ENCODE measurements around the gene SF3A1.

The SF3A1 gene

DNA sequence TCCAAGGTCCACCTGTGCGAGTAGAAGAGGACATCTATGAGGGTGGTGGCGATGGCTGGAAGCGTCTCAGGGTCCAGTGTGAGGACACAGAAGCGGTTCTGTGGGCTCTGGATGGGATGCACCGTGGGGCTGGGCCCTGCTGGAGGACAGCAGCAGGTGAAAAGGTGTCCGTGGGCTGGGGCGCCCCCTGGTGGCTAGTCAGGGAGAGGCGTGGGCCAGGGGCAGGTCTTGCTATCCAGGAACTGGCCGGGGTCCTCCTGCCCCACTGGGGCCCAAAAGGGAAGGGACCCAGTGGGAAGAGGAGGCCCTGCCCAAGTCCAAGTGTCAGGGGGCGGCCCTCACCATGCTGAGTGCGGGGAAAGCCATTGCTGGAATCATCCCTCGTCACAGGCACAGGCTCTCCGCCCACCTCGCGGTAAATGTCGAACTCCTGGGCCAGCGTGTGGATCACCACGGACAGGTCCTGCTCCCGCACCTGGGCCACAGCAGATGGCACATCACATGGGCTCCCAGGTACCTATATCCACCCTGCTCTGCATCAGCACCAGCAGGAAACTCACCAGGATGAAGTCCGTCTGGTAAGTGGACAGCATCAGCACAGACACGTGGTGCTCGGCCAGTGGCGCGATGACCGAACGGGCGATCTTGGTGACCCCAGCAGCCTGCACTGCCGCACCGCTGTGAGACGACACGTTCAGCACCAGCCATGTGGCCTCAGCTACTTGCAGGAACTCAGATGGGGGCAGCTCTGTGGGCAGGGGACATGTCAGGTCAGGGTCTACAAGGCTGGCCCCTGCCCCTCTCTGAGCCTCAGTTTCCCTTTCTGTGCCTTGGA, 69.7 kb downstream of the SF3A1 start:
- Histone ChIP-seq H3K36me3 (ENCODE audit: control insufficient read depth, insufficient read depth, low read length) (peaks cover 6% of the 10 kb centered on the region), H3K4me3 (ENCODE audit: extremely low read depth, insufficient read depth, low read length, poor library complexity, severe bottlenecking) (no peak overlapping the region), H3K9me3 (ENCODE audit: control insufficient read depth, low read length) (no peaks in the 10 kb centered on the region), H3K27ac (ENCODE audit: low read depth, low read length, severe bottlenecking) (no peak overlapping the region), H3K4me1 (ENCODE audit: control insufficient read depth, insufficient read depth, low read length, poor library complexity, severe bottlenecking) (peaks cover 25% of the 10 kb centered on the region)
- 70 to 72% methylated on average over 30 of the region's 31 CpGs for WGBS, 2 experiments (ENCODE audit: insufficient coverage in 2 of 2)

DNA sequence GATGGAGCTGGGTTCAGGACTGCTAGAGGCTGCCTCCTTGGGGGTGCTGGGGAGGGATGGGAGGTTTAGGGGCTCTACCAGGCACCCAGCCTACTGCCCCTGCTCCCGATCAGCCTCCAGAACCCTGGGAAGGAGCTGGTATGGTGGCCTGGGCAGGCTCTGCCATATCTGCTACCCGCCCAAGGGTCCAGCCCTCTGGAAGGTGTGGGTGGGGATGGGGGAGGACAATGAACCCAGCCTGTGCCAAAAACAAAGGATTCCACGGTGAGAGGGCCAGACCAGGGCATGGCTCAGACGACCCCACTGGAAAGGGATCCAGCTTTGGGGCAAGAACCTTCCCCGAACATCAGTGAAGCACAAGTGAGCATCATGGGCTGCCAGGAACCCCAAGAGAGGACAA, 70.4 kb downstream of the SF3A1 start:
- no peak overlapping the region for H3K27ac ChIP-seq (ENCODE audit: low read depth, low read length, severe bottlenecking)
- no peak overlapping the region for H3K4me3 ChIP-seq (ENCODE audit: extremely low read depth, insufficient read depth, low read length, poor library complexity, severe bottlenecking)
- no peaks in the 10 kb centered on the region for H3K36me3 ChIP-seq (ENCODE audit: control insufficient read depth, insufficient read depth, low read length)
- H3K4me1 ChIP-seq (ENCODE audit: control insufficient read depth, insufficient read depth, low read length, poor library complexity, severe bottlenecking), result peaks cover 22% of the 10 kb centered on the region
- H3K9me3 ChIP-seq (ENCODE audit: control insufficient read depth, low read length), result no peaks in the 10 kb centered on the region
- 88 to 95% methylated on average over 5 of the region's 5 CpGs for WGBS, 2 experiments (ENCODE audit: insufficient coverage in 2 of 2)

DNA sequence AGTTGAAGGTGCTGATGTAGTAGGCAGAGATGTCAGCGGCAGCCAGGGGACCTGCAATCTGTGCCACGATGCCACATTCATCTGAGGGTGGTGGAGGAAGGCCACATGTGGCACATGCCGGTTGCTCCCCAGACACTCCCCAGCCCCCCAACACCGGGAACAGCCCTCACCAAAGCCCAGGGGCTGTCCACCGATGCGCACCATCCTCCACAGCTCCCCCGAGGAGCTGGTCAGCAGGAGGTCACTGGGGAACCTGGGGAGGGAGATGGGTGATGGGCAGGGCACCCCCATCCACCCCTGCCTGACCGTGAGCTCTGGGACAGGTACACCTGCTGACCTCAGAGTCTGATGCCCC, 70.9 kb downstream of the SF3A1 start:
- H3K27ac ChIP-seq (ENCODE audit: low read depth, low read length, severe bottlenecking), result no peak overlapping the region
- H3K4me3 ChIP-seq (ENCODE audit: extremely low read depth, insufficient read depth, low read length, poor library complexity, severe bottlenecking), result no peak overlapping the region
- peaks cover 17% of the 10 kb centered on the region for H3K4me1 ChIP-seq (ENCODE audit: control insufficient read depth, insufficient read depth, low read length, poor library complexity, severe bottlenecking)
- H3K36me3 ChIP-seq (ENCODE audit: control insufficient read depth, insufficient read depth, low read length), result no peaks in the 10 kb centered on the region
- H3K9me3 ChIP-seq (ENCODE audit: control insufficient read depth, low read length), result no peaks in the 10 kb centered on the region
- 86% methylated on average over 4 to 7 of the region's 8 CpGs for WGBS, 2 experiments (ENCODE audit: insufficient coverage in 2 of 2)

DNA sequence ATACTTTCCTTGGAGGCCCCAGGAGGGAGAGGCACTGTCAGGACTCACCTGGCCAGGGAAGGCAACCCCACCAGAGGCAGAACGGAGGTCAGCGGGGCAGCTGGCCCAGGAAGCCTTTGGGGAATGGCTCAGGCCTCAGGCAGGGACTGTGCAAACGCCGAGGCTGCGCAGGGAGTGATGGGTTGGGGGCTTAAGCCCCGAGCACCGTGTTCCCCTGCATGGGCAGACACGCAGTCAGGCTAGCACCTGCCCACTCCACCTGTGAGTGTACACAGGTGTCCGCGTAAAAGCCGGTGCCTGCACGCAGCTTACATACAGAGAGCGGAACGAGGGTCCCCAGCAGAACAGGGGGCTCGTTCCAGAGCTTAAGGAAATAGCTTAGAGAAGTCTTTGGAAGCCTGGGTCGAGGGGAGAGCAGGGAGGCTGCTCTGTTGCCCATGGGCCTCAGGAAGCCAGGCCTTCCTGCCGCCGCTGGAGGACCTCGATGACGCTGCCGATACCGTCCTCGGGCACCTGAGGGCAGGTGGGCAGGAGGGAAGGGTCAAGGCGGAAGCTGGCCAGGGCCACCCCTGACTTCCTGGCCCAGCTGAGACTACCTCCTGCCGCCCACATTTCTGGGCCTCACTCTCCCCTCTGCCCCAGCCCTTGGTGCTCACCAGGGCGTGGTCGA, 71.4 kb downstream of the SF3A1 start:
- no peaks in the 10 kb centered on the region for H3K36me3 ChIP-seq (ENCODE audit: control insufficient read depth, insufficient read depth, low read length)
- H3K4me1 ChIP-seq (ENCODE audit: control insufficient read depth, insufficient read depth, low read length, poor library complexity, severe bottlenecking), result peaks cover 12% of the 10 kb centered on the region
- H3K27ac ChIP-seq (ENCODE audit: low read depth, low read length, severe bottlenecking), result no peak overlapping the region
- 94% methylated on average over 15 to 19 of the region's 27 CpGs for WGBS, 2 experiments (ENCODE audit: insufficient coverage in 2 of 2)
- H3K4me3 ChIP-seq (ENCODE audit: extremely low read depth, insufficient read depth, low read length, poor library complexity, severe bottlenecking), result no peak overlapping the region
- H3K9me3 ChIP-seq (ENCODE audit: control insufficient read depth, low read length), result no peaks in the 10 kb centered on the region

DNA sequence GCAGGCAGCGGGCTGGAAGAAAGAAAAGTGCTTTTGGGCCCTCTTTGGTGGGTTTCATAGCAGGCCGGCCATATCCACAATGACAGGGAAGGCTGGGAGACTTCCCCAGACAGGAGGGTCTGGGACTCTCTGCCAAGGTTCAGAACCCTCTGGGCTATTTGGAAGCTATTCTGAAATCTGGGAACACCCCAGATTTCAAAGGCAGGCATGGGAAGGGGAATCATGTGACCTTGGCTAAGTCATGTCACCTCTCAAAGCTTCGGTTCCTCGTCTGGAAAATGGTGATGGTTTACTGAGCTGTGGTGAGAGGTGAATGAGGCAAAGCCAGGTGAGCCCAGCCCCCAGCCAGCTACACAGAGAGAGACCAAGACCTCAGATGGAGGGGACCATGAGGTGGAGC, 72.0 kb downstream of the SF3A1 start:
- Histone ChIP-seq H3K4me3 (ENCODE audit: extremely low read depth, insufficient read depth, low read length, poor library complexity, severe bottlenecking) (no peak overlapping the region), H3K27ac (ENCODE audit: low read depth, low read length, severe bottlenecking) (no peak overlapping the region), H3K4me1 (ENCODE audit: control insufficient read depth, insufficient read depth, low read length, poor library complexity, severe bottlenecking) (peaks cover 6% of the 10 kb centered on the region), H3K36me3 (ENCODE audit: control insufficient read depth, insufficient read depth, low read length) (no peaks in the 10 kb centered on the region), H3K9me3 (ENCODE audit: control insufficient read depth, low read length) (no peaks in the 10 kb centered on the region)
- WGBS, 2 experiments (ENCODE audit: insufficient coverage in 2 of 2), result 90 to 100% methylated on average over 2 to 4 of the region's 4 CpGs

DNA sequence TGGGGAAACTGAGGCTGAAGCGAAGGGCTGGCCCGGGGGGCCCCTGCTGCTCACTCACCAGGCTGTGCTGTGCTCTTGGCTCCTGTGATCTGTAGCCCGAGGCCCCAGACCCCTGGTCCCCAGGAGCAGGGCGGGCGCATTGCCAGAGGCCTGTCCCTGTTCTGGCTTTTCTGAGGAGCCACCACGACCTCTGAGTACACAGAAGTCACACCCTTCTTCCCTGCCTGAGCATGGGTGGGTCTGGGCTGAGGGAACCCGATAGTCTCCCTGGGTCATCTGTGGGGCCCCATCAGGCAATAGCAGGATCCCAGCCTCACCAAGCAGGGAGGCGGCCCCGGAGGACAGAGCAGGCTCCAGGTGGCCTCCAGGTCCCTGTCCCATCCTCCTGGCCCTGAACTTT, 72.5 kb downstream of the SF3A1 start:
- Histone ChIP-seq H3K4me1 (ENCODE audit: control insufficient read depth, insufficient read depth, low read length, poor library complexity, severe bottlenecking) (peaks cover 6% of the 10 kb centered on the region), H3K4me3 (ENCODE audit: extremely low read depth, insufficient read depth, low read length, poor library complexity, severe bottlenecking) (no peak overlapping the region), H3K9me3 (ENCODE audit: control insufficient read depth, low read length) (no peaks in the 10 kb centered on the region), H3K36me3 (ENCODE audit: control insufficient read depth, insufficient read depth, low read length) (no peaks in the 10 kb centered on the region), H3K27ac (ENCODE audit: low read depth, low read length, severe bottlenecking) (no peak overlapping the region)
- 83 to 93% methylated on average over 6 to 9 of the region's 9 CpGs for WGBS, 2 experiments (ENCODE audit: insufficient coverage in 2 of 2)

DNA sequence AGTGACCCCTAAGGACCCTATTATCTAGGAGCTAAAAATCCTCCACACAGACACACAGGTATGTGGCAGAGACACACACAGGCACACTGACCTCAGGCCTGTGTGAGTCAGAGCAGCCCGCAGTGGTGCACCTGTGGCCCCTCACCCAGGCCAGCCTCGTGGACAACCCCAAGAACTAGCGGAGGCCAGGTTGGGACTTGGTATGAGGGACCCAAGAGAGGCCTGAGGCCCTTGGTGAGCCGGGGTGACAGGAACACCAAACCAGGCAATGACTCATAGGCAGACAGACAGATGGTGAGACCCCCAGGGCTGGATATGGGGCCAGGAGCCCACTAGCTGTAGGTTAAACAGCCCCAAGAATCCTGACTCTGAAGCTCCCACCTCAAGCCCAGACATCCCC, 73.4 kb downstream of the SF3A1 start:
- WGBS, 2 experiments (ENCODE audit: insufficient coverage in 2 of 2), result 98 to 100% methylated on average over 4 of the region's 4 CpGs
- Histone ChIP-seq H3K4me3 (ENCODE audit: extremely low read depth, insufficient read depth, low read length, poor library complexity, severe bottlenecking) (no peak overlapping the region), H3K9me3 (ENCODE audit: control insufficient read depth, low read length) (no peaks in the 10 kb centered on the region), H3K36me3 (ENCODE audit: control insufficient read depth, insufficient read depth, low read length) (no peaks in the 10 kb centered on the region), H3K4me1 (ENCODE audit: control insufficient read depth, insufficient read depth, low read length, poor library complexity, severe bottlenecking) (peaks cover 3% of the 10 kb centered on the region), H3K27ac (ENCODE audit: low read depth, low read length, severe bottlenecking) (no peak overlapping the region)

DNA sequence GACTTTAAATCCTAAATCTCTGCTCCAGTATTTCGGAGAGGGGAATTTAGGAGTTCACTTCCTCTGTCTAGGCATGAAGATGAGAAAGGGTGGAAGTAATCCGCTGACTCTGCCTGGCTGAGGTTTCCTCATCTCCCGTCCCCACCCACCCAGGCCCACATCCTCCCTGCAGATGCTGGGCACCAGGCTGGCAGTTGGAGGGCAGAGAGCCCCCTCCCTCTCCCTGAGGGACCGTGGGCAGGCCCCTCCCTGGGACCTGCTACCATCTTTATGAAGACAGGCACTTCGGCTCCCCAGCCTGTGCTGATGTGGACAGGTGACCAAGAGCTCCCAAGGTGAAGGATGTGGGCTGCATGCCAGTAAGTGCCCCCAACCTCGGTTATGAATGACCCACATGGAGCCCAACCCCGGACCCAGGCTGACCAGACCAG, 74.1 kb downstream of the SF3A1 start:
- H3K36me3 ChIP-seq (ENCODE audit: control insufficient read depth, insufficient read depth, low read length), result no peaks in the 10 kb centered on the region
- H3K4me1 ChIP-seq (ENCODE audit: control insufficient read depth, insufficient read depth, low read length, poor library complexity, severe bottlenecking), result peaks cover 6% of the 10 kb centered on the region
- 86 to 98% methylated on average over 5 of the region's 7 CpGs for WGBS, 2 experiments (ENCODE audit: insufficient coverage in 2 of 2)
- no peaks in the 10 kb centered on the region for H3K9me3 ChIP-seq (ENCODE audit: control insufficient read depth, low read length)
- H3K27ac ChIP-seq (ENCODE audit: low read depth, low read length, severe bottlenecking), result no peak overlapping the region
- no peak overlapping the region for H3K4me3 ChIP-seq (ENCODE audit: extremely low read depth, insufficient read depth, low read length, poor library complexity, severe bottlenecking)
